Naive thymus-derived CD4-positive, alpha-beta T cell (primary cell): Measurements from ENCODE around the gene DMKN. TPM values are rescaled to one million over a fixed set of nuclear protein-coding genes. Genes with fewer than 3 reads are reported as not detected.
A peak's percentile ranks its signal among the peaks of the same experiment; 100 is the strongest.
"Not testable (repeated sequence)": the region's sequence is repeated elsewhere in the genome, so short reads cannot be mapped to it uniquely, and the experiment has no call there.

Experiments used
- ATAC-seq: fragments of 150-1000 bp; cut with Tn5 transposase; 2 replicates; pipeline ENCODE4 v1.10.0; 2021; ENCODE audit warnings: mild to moderate bottlenecking, moderate library complexity
- CTCF ChIA-PET: fragments of 350-600 bp; sonication (Branson Sonifier 250); formaldehyde crosslinking; loops from one replicate; lab custom pipeline; 2021; ENCODE audit warnings: antibody characterized with exemption; lab: Charles Lee
- POLR2A ChIA-PET: fragments of 350-600 bp; sonication (Branson Sonifier 250); formaldehyde crosslinking; loops from one replicate; lab custom pipeline; 2021; ENCODE audit warnings: antibody characterized with exemption, inconsistent platforms; lab: Charles Lee
- DNase-seq, 9 donors: peaks; one replicate each; pipeline versions ENCODE4 v3.0.0 to v3.0.0-alpha.2; 2020 to 2022; ENCODE audit warnings: mixed read lengths in 1 of 9
- H3K27ac ChIP-seq: one replicate; pipeline ENCODE4 v1.7.0; 2013; ENCODE audit warnings: mild to moderate bottlenecking, low read depth, low read length, moderate library complexity
- H3K27me3 ChIP-seq, 2 donors: one replicate each; pipeline ENCODE4 v1.7.0; 2013; ENCODE audit warnings: low read length in 2 of 2, mild to moderate bottlenecking in 2 of 2, moderate library complexity in 2 of 2; ENCODE audit not compliant: control insufficient read depth in 2 of 2, insufficient read depth in 2 of 2
- H3K36me3 ChIP-seq, 3 experiments: 1 replicate in 2 of 3; 2 replicates in 1 of 3; pipeline ENCODE4 v1.7.0; 2013; ENCODE audit warnings: low read length in 3 of 3, mild to moderate bottlenecking in 3 of 3, moderate library complexity in 1 of 3; ENCODE audit not compliant: insufficient read depth in 3 of 3, control insufficient read depth in 2 of 3
- H3K4me1 ChIP-seq, 2 donors: one replicate each; pipeline ENCODE4 v1.7.0; 2013; ENCODE audit warnings: low read length in 2 of 2, mild to moderate bottlenecking in 2 of 2, moderate library complexity in 1 of 2; ENCODE audit not compliant: control insufficient read depth in 2 of 2, insufficient read depth in 2 of 2
- H3K4me3 ChIP-seq: 2 replicates; pipeline ENCODE4 v1.7.0; 2013; ENCODE audit warnings: mild to moderate bottlenecking, low read length
- H3K9me3 ChIP-seq, 3 experiments: 1 replicate in 2 of 3; 2 replicates in 1 of 3; pipeline ENCODE4 v1.7.0; 2013; ENCODE audit warnings: low read length in 3 of 3; ENCODE audit not compliant: control insufficient read depth in 2 of 3
- H3K27ac Mint-ChIP-seq, 9 donors: one replicate each; pipeline ENCODE4 v1.8.0; 2020 to 2022; ENCODE audit warnings: mixed read lengths in 9 of 9, mild to moderate bottlenecking in 8 of 9, moderate library complexity in 5 of 9, inconsistent platforms in 2 of 9
- H3K27me3 Mint-ChIP-seq, 5 donors: one replicate each; pipeline ENCODE4 v1.8.0; 2021 to 2022; ENCODE audit warnings: mixed read lengths in 5 of 5, mild to moderate bottlenecking in 1 of 5
- H3K36me3 Mint-ChIP-seq, 5 donors: one replicate each; pipeline ENCODE4 v1.8.0; 2020 to 2022; ENCODE audit warnings: mixed read lengths in 5 of 5, mild to moderate bottlenecking in 3 of 5, inconsistent platforms in 1 of 5
- H3K4me1 Mint-ChIP-seq, 7 donors: one replicate each; pipeline ENCODE4 v1.8.0; 2020 to 2022; ENCODE audit warnings: mixed read lengths in 7 of 7, mild to moderate bottlenecking in 3 of 7, inconsistent platforms in 1 of 7
- H3K4me3 Mint-ChIP-seq, 10 donors: one replicate each; pipeline ENCODE4 v1.8.0; 2020 to 2022; ENCODE audit warnings: mild to moderate bottlenecking in 10 of 10, mixed read lengths in 10 of 10, moderate library complexity in 6 of 10, inconsistent platforms in 2 of 10
- H3K9me3 Mint-ChIP-seq, 11 donors: one replicate each; pipeline ENCODE4 v1.8.0; 2020 to 2022; ENCODE audit warnings: mixed read lengths in 11 of 11, mild to moderate bottlenecking in 4 of 11, inconsistent platforms in 1 of 11, moderate library complexity in 1 of 11
- intact Hi-C, 2 donors: fragments of 100-400 bp; cut with micrococcal nuclease; formaldehyde crosslinking; loops; one replicate each; pipeline ENCODE4 v1.15.1; 2023
- polyA plus RNA-seq, 2 donors: library from polyadenylated mRNA; unstranded; fragments of 300-500 nt; fragmentation: Illumina TruSeq; gene quantifications; one replicate each; pipeline ENCODE4 v1.2.3, GENCODE V29; 2021
- total RNA-seq, 6 experiments: library from RNA in 5 of 6; stranded (reverse) in 5 of 6; gene quantifications; 1 replicate in 5 of 6; 2 replicates in 1 of 6; pipeline ENCODE4 v1.2.3 and lab custom pipeline; 2021 to 2026

DMKN gene
- total and polyA plus RNA-seq, 7 experiments from 2014 or later, result 0.54 to 0.76 TPM; not detected in 5

DNA sequence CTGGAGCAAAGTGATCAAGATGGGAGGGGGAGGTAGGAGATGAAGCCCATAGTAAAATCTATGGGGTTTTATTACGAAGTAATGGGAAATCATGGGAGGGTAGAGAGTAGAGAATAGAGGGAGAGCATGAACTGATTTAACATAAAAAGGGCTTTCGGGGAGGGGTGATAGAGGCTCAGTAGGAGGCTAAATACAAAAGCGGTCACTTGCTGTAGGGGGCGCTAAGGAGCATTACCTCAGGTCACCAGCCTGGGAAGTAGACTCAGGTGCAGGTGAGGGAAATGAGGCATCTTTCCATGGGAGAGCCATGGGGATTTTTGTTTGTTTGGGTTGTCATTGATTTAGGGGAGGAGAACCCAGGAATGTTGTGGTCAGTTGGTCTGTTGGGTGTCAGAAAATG lies 37.3 kb downstream of the DMKN start:
- ChIA-PET POLR2A (no interaction called here), CTCF (no interaction called here)

DNA sequence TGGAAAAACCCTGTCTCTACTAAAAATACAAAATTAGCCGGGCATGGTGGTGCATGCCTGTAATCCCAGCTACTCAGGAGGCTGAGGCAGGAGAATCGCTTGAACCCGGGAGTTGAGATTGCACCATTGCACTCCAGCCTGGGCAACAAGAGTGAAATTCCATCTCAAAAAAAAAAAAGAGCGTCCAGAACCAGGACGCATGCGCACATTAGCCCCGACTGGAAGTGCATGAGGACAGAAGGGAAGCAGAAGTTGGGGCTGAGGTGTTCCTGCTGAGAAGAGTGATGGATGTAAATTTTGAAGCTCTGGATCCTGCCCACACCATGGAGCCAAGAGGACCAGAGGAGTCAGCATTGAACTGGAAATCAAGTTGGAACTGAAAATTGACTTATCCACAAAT lies 38.9 kb downstream of the DMKN start:
- H3K36me3 ChIP-seq, intact Hi-C loops, H3K9me3 ChIP-seq, ATAC-seq, H3K4me1 Mint-ChIP-seq, H3K4me3 Mint-ChIP-seq, H3K27ac Mint-ChIP-seq, DNase-seq, CTCF ChIA-PET, H3K4me1 ChIP-seq, H3K36me3 Mint-ChIP-seq, H3K27ac ChIP-seq, H3K4me3 ChIP-seq, H3K27me3 ChIP-seq, H3K9me3 Mint-ChIP-seq, H3K27me3 Mint-ChIP-seq: not testable (repeated sequence)
- POLR2A ChIA-PET, result interaction anchor here (0.7 kb wide), 1 partner anchor 21 kb away, joined by 3 read pairs; no protein-coding TSS in a partner anchor

More for the DNA sequence above, 37.3 kb downstream of the DMKN start:
- Mint-ChIP-seq H3K27me3 (peaks cover 0 to 12% (median 0%) of the 10 kb centered on the region in 5 donors), H3K36me3 (no peaks in the 10 kb centered on the region), H3K4me3 (no peak overlapping the region), H3K9me3 (peaks cover 0 to 2% (median 0%) of the 10 kb centered on the region in 11 donors), H3K4me1 (peaks cover 0 to 2% (median 0%) of the 10 kb centered on the region in 7 donors), H3K27ac (no peak overlapping the region)
- intact Hi-C loops, result no loop called here
- Histone ChIP-seq H3K36me3 (no peaks in the 10 kb centered on the region), H3K9me3 (no peaks in the 10 kb centered on the region), H3K4me1 (no peaks in the 10 kb centered on the region), H3K27ac (no peak overlapping the region), H3K4me3 (no peak overlapping the region), H3K27me3 (no peaks in the 10 kb centered on the region)
- ATAC-seq (no peak), DNase-seq (no peak)

DNA sequence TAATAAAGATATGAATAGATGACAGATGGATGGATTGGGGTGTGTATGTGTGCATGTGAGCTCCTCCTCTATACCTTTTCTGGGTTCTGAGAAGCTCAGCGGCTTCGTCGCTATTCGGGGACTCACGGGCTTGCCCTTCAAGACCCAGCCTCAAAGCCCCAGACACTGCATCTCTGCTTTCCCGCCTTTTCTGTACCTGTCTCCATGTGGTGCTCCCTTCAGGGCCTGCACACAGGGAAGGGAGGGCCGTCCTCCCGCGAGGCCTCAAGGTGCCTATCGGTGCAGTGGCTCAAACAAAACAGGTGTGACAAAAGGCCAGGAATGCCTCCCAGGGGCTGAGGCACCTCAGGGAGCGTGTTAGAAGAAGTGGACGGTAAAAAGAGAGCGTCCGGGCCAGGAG lies 39.3 kb downstream of the DMKN start:
- POLR2A ChIA-PET, result interaction anchor here (0.7 kb wide), 1 partner anchor 21 kb away, joined by 3 read pairs; no protein-coding TSS in a partner anchor
- Histone ChIP-seq H3K4me1 (no peaks in the 10 kb centered on the region), H3K9me3 (no peaks in the 10 kb centered on the region), H3K36me3 (no peaks in the 10 kb centered on the region), H3K27ac (no peak overlapping the region), H3K4me3 (no peak overlapping the region), H3K27me3 (no peaks in the 10 kb centered on the region)
- intact Hi-C loops, result no loop called here
- no peak for ATAC-seq
- peaks cover 0 to 8% (median 0%) of the 10 kb centered on the region in 5 donors for H3K27me3 Mint-ChIP-seq
- CTCF ChIA-PET, result interaction anchor here (0.6 to 0.8 kb wide), 2 partner anchors 11 to 85 kb away, joined by 3 read pairs; no protein-coding TSS in a partner anchor
- no peak overlapping the region for H3K4me3 Mint-ChIP-seq
- H3K4me1 Mint-ChIP-seq, result peaks cover 0 to 2% (median 0%) of the 10 kb centered on the region in 7 donors
- peaks cover 0 to 2% (median 0%) of the 10 kb centered on the region in 11 donors for H3K9me3 Mint-ChIP-seq
- no peak for DNase-seq
- no peaks in the 10 kb centered on the region for H3K36me3 Mint-ChIP-seq
- no peak overlapping the region for H3K27ac Mint-ChIP-seq

DNA sequence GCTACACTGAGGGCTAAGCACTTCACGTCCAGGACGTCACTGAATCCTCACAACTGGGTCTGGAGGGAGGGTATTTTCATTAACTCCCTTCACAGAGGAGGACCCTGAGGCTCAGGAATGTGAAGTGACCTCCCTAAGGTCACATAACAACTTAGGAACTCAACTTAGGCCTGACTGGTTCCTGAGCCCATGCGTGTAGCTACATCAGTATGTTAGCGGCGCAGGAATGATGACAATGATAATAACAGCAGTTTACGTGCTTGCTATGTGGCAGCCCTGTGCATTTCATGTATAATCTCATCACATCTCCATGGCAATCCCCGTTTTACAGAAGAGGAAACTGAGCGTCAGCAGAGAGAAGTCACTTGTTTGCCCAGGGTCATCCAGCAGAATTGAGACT lies 41.5 kb downstream of the DMKN start:
- ChIA-PET POLR2A (no interaction called here), CTCF (interaction anchor here (2.8 kb wide), 1 partner anchor 119 kb away, joined by 12 read pairs; no protein-coding TSS in a partner anchor)
- H3K4me1 ChIP-seq, result no peaks in the 10 kb centered on the region
- peaks cover 0 to 8% (median 0%) of the 10 kb centered on the region in 5 donors for H3K27me3 Mint-ChIP-seq
- peaks cover 0 to 2% (median 0%) of the 10 kb centered on the region in 11 donors for H3K9me3 Mint-ChIP-seq
- H3K9me3 ChIP-seq, result no peaks in the 10 kb centered on the region
- H3K27ac Mint-ChIP-seq, result peak overlapping the region in 1 of 9 donors; percentile 37
- no peak overlapping the region for H3K4me3 ChIP-seq
- no peaks in the 10 kb centered on the region for H3K36me3 Mint-ChIP-seq
- ATAC-seq, result no peak
- intact Hi-C loops, result no loop called here
- H3K4me3 Mint-ChIP-seq, result no peak overlapping the region
- H3K36me3 ChIP-seq, result no peaks in the 10 kb centered on the region
- H3K4me1 Mint-ChIP-seq, result peaks cover 0 to 2% (median 0%) of the 10 kb centered on the region in 7 donors
- DNase-seq, result no peak
- H3K27me3 ChIP-seq, result no peaks in the 10 kb centered on the region
- H3K27ac ChIP-seq, result no peak overlapping the region

DNA sequence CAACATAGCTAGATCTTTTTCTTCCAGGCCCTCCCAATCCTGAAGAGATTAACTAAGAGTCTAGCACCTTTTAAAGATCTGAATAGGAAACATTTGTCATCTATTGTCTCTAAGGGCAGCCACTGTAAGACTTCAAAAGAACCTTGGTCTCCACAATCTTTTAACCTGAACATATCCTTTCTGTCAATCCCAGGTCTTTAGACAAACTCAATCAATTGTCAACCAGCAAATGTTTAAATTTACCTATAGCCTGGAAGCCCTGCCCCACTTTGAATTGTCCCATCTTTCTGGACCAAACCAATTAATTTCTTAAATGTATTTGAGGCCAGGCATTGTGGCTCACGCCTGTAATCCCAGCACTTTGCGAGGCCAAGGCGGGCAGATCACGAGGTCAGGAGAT lies 42.4 kb downstream of the DMKN start:
- H3K27ac ChIP-seq, H3K27me3 Mint-ChIP-seq, H3K4me1 ChIP-seq, DNase-seq, H3K9me3 ChIP-seq, H3K36me3 Mint-ChIP-seq, H3K9me3 Mint-ChIP-seq, H3K4me3 Mint-ChIP-seq, H3K36me3 ChIP-seq, H3K27me3 ChIP-seq, intact Hi-C loops, ATAC-seq, H3K4me3 ChIP-seq, H3K27ac Mint-ChIP-seq, H3K4me1 Mint-ChIP-seq, POLR2A ChIA-PET: not testable (repeated sequence)
- CTCF ChIA-PET, result interaction anchor here (2.8 kb wide), 1 partner anchor 118 kb away, joined by 12 read pairs; no protein-coding TSS in a partner anchor

DNA sequence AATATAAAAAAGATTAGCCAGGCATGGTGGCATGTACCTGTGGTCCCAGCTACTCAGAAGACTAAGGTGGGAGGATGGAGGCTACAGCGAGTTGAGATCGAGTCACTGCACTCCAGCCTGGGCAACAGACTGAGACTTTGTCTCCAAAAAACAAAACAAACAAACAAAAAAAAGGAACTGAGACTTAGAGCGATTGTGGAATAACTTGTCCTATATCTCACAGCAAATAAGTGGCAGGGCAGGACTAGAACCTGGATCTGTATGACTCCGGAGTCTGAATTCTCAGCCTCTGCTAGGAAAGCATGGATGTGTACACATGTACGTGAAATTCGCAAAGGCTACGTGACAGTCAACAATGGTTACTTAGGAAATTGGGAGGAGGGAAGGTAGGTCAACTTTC lies 43.3 kb downstream of the DMKN start:
- intact Hi-C loops, result no loop called here
- Histone ChIP-seq H3K27me3 (no peaks in the 10 kb centered on the region), H3K9me3 (no peaks in the 10 kb centered on the region), H3K36me3 (no peaks in the 10 kb centered on the region), H3K4me1 (no peaks in the 10 kb centered on the region), H3K27ac (no peak overlapping the region), H3K4me3 (no peak overlapping the region)
- ATAC-seq (no peak), DNase-seq (no peak)
- no peaks in the 10 kb centered on the region for H3K36me3 Mint-ChIP-seq
- no peaks in the 10 kb centered on the region for H3K9me3 Mint-ChIP-seq
- H3K4me1 Mint-ChIP-seq, result peaks cover 0 to 4% (median 0%) of the 10 kb centered on the region in 7 donors
- no peak overlapping the region for H3K27ac Mint-ChIP-seq
- CTCF ChIA-PET, result interaction anchor here (1.0 to 3.4 kb wide), 5 partner anchors 18 to 117 kb away, joined by 3 to 37 read pairs (median 4); no protein-coding TSS in a partner anchor
- no peak overlapping the region for H3K4me3 Mint-ChIP-seq
- peaks cover 0 to 6% (median 0%) of the 10 kb centered on the region in 5 donors for H3K27me3 Mint-ChIP-seq
- POLR2A ChIA-PET, result interaction anchor here (0.6 kb wide), 1 partner anchor 205 kb away, joined by 3 read pairs; no protein-coding TSS in a partner anchor
